Glomerular visceral epithelial cell (primary cell): Measurements from ENCODE around the gene CCDC170.
A peak's percentile ranks its signal among the peaks of the same experiment; 100 is the strongest.
"Not testable (repeated sequence)": the region's sequence is repeated elsewhere in the genome, so short reads cannot be mapped to it uniquely, and the experiment has no call there.

Experiments used
- DNase-seq: peaks from one replicate; pipeline ENCODE4 v3.0.0-alpha.2; 2016; ENCODE audit errors: extremely low spot score

Gene CCDC170

GRCh38 chr6:151493804-151494234 is at the start of gene CCDC170:
Gene CCDC170 (plus strand): TSS chr6:151494017. CDS start chr6:151494129, 112 bp downstream.
- peak; percentile 38 for DNase-seq

GRCh38 chr6:151445482-151445881 is 48.3 kb upstream of the CCDC170 start:
- peak; percentile 64 for DNase-seq

- DNase-seq: no peak
Observed at GRCh38 chr6:151447237-151447636, 46.6 kb upstream of the CCDC170 start.

GRCh38 chr6:151448623-151449022 is 45.2 kb upstream of the CCDC170 start:
- DNase-seq: no peak

GRCh38 chr6:151450928-151451327 is 42.9 kb upstream of the CCDC170 start:
- DNase-seq: not testable (repeated sequence)

- no peak for DNase-seq
Observed at GRCh38 chr6:151451417-151451949, 42.3 kb upstream of the CCDC170 start.

GRCh38 chr6:151451950-151452749 is 41.7 kb upstream of the CCDC170 start, which contains the start of gene RMND1:
Gene RMND1 (minus strand): TSS chr6:151452126. CDS start chr6:151445811, 6,315 bp downstream.
- peak; percentile 100 for DNase-seq

- DNase-seq: no peak
Observed at GRCh38 chr6:151452750-151453427, 40.9 kb upstream of the CCDC170 start.

- not testable (repeated sequence) for DNase-seq
Observed at GRCh38 chr6:151455751-151456398, 37.9 kb upstream of the CCDC170 start.

- no peak for DNase-seq
Observed at GRCh38 chr6:151461673-151462072, 32.1 kb upstream of the CCDC170 start.

- DNase-seq: no peak
Observed at GRCh38 chr6:151464702-151465101, 29.1 kb upstream of the CCDC170 start.

GRCh38 chr6:151475653-151476523 is 17.9 kb upstream of the CCDC170 start:
- DNase-seq: peak; percentile 64

GRCh38 chr6:151477726-151478125 is 16.1 kb upstream of the CCDC170 start:
- no peak for DNase-seq

GRCh38 chr6:151478670-151479069 is 15.1 kb upstream of the CCDC170 start:
- no peak for DNase-seq

- DNase-seq: no peak
Observed at GRCh38 chr6:151481786-151482185, 12.0 kb upstream of the CCDC170 start.

- DNase-seq: no peak
Observed at GRCh38 chr6:151482290-151482689, 11.5 kb upstream of the CCDC170 start.

- DNase-seq: no peak
Observed at GRCh38 chr6:151483994-151484393, 9.8 kb upstream of the CCDC170 start.

- DNase-seq: no peak
Observed at GRCh38 chr6:151488226-151488625, 5.6 kb upstream of the CCDC170 start.

- DNase-seq: no peak
Observed at GRCh38 chr6:151490996-151491395, 2.8 kb upstream of the CCDC170 start.

- no peak for DNase-seq
Observed at GRCh38 chr6:151493161-151493803, 535 bp upstream of the CCDC170 start.
